GM12891 (cell line): ENCODE data around the gene ANO9.

Experiments used
- DNase-seq: peaks from one replicate; pipeline ENCODE4 v3.0.0; 2011; ENCODE audit warnings: low spot score; ENCODE audit not compliant: insufficient read length
- FAIRE-seq: peaks from 2 replicates; lab custom pipeline; 2011; peaks lifted over from hg19 to GRCh38; lab: Jason Lieb, UNC
- PAX5 ChIP-seq: IDR thresholded peaks from 2 replicates; pipeline ENCODE4 v1.6.1; 2011; ENCODE audit warnings: low read length, moderate library complexity, mild to moderate bottlenecking; ENCODE audit not compliant: insufficient read depth, severe bottlenecking
- POLR2A ChIP-seq: IDR thresholded peaks from 2 replicates; pipeline ENCODE4 v1.6.1; 2011; ENCODE audit warnings: low read depth, low read length, control low read depth
- POLR2AphosphoS5 ChIP-seq: IDR thresholded peaks from 2 replicates; pipeline ENCODE4 v1.6.1; 2011; ENCODE audit warnings: low read depth, low read length, control low read depth
- POU2F2 ChIP-seq: IDR thresholded peaks from 2 replicates; pipeline ENCODE4 v1.6.1; 2011; ENCODE audit warnings: low read depth, mild to moderate bottlenecking, control low read depth, low read length, moderate library complexity
- SPI1 ChIP-seq: IDR thresholded peaks from 2 replicates; pipeline ENCODE4 v1.6.1; 2011; ENCODE audit warnings: low read depth, low read length, control low read depth
- TAF1 ChIP-seq: IDR thresholded peaks from 2 replicates; pipeline ENCODE4 v1.6.1; 2011; ENCODE audit warnings: low read depth, low read length, control low read depth

ANO9 gene

DNA sequence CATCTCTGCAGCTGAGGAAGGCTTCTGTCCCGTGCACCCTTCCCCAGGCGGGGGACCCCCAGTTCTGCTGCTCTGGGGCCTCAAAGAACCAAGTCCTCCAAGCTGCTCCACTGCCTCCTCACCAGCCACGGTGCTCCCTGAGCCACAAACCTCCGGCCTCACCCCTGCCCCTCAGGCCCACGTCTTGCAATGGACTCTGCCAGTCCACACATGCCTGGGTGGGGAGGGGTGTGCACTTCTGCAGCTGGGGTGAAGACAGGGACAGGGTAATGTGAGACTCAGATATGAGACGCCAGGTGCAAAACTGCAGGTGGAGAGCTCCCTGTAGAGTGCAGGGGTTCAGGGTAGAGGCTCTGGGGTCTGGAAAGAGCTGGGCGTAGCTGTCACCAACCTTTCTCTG, 5.1 kb upstream of the ANO9 start:
- FAIRE-seq (no peak), DNase-seq (no peak)
- no peak for TF ChIP-seq POU2F2
- no peak for TF ChIP-seq POLR2AphosphoS5

DNA sequence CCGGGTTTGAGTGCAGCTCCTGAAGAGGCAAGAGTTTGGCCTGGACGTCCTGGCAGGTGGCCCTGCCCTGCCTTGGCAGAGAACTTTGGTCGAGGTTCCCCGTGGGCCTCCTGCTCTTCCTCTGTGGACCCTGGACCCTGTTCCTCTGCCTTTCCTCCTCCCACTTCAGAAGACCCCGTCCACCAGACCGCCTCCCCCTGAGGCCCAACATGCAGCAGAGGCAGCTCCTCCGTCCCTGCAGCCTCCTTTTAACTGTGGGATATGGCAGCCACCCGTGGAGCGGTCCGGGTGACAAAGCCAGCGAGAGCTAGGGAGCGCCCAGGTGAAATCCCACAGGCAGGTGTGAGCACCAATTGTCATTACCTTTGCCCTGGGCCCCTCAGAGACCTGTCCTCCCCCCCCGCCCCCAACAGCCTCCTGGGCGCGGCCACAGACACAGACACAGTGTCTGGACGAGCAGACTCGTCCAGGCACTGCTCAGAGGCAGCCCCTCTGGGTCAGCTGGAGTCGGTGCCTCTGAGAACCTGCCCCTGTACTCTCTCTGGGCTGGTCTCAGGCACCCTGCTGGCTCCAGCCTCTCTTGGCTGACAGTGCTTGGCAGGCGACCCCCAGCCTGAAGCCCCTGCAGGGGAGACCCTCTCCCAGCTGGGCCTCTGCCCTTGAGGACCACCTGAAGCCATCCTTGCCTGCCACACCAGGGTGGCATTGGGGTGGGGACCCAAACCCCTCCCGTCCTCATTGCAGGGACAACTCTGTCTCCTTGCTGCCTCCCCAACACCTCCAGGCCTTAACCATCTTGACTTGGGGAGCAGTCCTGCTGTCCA, 4.2 kb upstream of the ANO9 start:
- TF ChIP-seq TAF1: no peak
- no peak for TF ChIP-seq POU2F2
- FAIRE-seq: no peak
- no peak for DNase-seq

DNA sequence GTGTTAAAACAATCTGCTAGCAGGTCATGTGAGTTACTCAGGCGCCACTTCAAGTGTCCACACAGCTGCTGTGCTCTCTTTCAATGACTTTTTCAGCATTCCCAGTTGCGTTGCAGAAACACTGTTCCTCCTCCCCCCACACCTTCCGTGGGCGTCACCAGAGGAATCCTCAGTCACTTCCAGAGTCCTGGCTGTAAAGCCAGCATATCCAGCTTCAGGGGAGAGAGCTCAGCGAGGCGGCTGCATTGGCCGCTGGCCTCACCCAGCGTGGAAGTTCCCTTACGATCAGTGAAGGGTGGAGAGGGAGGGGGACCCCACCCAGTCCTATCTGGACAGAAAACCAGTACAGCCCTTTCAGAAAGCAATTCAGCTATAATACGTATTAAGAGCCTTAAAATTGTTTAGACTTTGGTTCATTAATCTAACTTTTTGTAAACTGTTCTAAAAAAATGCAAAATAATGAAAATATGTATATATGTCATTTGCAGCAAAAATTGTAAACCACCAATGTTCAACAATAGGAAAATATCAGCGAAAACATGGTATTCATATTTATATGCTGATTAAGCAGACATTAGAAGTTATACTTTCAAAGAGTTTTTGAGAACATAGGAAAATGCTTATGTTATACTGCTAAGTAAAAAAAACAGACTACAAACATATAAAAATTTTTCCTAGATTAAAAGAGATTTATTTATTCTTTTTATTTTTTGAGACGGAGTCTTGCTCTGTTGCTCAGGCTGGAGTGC, 2.8 kb upstream of the ANO9 start:
- TF ChIP-seq POLR2AphosphoS5 (no peak), SPI1 (no peak), PAX5 (no peak), POU2F2 (no peak), POLR2A (no peak), TAF1 (no peak)
- FAIRE-seq (no peak), DNase-seq (no peak)

DNA sequence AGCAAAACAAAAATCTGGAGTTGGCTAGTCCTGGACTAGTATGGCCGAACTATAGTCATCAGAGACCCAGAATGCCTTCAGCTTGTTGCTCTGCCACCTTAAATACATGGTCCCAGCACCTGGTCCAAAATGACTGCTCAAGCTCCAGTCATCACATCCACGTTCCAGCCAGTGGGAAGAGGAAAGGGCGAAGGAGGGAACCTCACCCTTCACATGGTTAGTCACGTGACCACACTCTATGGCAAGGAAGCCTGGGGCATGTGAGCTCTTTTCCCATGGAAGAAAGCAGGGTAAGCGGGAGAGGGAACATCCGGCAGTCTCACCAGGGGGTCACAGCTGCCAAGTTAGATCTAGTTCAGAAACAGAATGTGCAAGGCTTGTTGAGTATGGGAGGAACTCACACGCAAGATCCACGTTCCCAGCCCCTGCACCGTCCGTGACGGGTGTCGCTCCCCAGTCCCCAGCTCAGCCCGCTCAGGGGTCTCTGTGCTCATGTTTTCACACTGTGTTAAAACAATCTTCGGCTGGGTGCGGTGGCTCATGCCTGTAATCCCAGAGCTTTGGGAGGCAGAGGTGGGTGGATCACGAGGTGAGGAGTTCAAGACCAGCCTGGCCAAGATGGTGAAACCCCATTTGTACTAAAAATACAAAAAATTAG, 1.9 kb upstream of the ANO9 start:
- DNase-seq (no peak), FAIRE-seq (no peak)
- TF ChIP-seq TAF1: no peak

DNA sequence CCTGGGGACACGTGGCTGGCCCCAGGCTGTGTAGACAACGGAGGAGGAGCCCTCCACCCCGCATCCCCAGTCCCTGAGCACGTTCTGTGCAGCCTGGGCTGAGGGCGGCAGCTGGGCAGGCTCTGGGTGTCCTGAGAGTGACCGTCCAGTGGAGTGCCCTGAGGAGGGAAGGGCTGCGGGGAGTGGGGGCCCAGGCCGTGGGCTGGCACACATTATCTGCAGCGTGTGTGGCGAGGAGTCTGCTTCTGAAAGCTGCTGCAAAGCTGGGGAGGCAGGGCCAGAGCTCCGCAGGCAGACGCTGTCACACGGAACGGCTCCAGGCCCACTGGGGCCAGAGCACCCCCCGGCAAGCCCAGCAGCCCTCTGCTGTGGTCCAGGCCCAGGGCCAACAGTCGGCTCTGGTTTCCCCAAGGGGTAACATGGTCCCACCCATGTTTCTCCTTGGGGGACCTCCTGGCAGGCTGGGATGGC, 835 bp upstream of the ANO9 start:
- DNase-seq (no peak), FAIRE-seq (no peak)
- no peak for TF ChIP-seq SPI1
- TF ChIP-seq PAX5: no peak
- TF ChIP-seq POU2F2: no peak

DNA sequence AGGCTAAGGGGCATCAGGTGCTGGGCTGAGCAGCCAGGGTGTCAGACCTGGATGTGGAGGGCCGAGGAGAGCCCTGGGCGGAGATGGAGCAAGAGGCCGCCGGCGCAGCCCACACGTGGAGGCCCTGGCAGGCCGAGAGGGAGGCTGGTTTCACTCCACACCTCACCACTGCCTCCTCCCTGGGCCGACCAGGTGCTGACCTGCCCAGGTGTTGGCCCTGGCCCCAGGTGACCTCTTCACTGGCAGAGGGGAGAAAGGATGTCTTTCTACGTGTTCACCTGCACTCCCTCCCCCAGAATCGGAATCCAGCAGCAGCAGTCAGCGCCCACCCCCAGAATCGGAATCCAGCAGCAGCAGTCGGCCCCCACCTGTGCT, 781 bp downstream of the ANO9 start:
- DNase-seq: no peak
- no peak for FAIRE-seq
- TF ChIP-seq SPI1 (no peak), POLR2A (no peak), TAF1 (no peak)

DNA sequence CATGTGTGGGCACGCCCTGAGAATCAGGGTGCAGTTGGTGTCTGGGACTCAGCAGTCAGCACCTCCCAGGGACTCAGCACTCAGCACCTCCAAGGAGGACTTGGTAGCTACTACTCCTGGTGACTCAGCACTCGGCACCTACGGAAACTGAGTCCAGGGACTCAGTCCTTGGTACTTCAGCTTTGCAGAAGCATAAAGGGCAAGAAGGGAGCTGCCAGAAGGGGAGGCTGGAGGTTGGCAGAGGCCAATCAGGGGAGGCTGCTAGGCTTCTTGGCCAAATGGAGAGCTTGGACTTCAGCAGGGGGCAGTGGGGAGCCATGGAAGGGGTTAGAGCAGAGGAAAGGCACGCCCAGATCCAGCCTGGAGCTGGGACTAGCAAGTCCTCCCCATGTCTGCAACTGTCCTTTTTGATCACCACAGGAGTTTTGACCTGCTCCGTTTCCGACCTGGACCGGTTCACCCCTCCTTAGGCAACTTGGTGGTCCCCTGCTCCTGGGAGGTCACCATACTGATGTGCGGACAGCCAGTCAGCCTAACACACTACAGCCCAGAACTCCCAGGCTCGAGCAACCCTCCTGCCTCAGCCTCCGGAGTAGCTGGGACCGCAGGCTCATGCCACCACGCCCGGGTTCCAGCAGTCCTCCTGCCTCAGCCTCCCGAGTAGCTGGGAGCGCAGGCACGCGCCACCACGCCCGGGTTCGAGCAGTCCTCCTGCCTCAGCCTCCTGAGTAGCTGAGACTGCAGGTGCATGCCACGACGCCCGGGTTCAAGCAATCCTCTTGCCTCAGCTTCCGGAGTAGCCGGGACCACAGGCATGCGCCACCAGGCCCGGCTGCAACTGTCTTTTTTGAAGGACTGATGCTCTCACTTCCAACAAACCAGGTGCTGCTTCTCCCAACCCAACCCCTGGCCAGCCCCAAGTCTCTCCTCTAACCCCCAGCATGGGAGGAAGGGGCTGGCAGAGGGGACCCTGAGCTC, 1.5 kb downstream of the ANO9 start:
- FAIRE-seq (no peak), DNase-seq (no peak)
- TF ChIP-seq POU2F2 (no peak), SPI1 (no peak), TAF1 (no peak), POLR2AphosphoS5 (no peak), PAX5 (no peak), POLR2A (no peak)

DNA sequence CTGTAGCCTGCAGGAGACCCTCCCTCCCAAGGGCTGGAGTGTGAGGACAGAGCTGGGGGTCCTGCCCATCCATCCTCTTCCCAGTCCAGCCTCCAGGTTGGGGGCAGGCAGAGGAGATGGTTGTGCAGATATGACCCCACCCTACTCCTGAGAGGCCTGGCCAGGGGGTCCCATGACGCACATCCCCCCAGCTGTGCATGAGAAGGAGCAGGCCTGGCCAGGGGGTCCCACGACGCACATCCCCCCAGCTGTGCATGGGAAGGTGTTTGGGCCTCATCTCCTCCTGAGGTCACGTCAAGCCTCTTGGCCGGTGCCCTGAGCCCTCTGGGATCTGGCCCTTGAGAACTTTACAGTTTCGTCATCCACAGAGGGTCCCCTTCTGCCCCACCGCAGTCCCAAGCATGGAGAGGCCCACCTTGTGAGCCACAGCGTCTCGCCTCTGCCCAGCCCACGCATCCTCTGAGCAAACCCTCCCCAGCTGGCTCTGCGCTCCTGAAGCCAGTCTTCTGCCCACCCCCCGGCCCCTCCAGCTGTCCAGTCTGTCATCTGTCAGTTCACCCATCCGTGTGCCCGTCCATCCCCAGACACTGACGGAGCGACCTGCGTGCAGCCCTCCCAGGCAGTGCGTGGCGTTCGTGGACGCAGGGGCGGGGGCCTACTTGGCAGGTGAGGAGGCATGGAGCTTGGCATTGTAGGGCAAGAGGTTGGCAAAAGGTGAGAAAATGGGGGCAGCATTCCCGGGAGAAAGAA, 2.3 kb downstream of the ANO9 start:
- TF ChIP-seq SPI1 (no peak), POLR2A (no peak), POU2F2 (no peak), POLR2AphosphoS5 (no peak), TAF1 (no peak), PAX5 (no peak)
- no peak for DNase-seq
- FAIRE-seq: no peak

DNA sequence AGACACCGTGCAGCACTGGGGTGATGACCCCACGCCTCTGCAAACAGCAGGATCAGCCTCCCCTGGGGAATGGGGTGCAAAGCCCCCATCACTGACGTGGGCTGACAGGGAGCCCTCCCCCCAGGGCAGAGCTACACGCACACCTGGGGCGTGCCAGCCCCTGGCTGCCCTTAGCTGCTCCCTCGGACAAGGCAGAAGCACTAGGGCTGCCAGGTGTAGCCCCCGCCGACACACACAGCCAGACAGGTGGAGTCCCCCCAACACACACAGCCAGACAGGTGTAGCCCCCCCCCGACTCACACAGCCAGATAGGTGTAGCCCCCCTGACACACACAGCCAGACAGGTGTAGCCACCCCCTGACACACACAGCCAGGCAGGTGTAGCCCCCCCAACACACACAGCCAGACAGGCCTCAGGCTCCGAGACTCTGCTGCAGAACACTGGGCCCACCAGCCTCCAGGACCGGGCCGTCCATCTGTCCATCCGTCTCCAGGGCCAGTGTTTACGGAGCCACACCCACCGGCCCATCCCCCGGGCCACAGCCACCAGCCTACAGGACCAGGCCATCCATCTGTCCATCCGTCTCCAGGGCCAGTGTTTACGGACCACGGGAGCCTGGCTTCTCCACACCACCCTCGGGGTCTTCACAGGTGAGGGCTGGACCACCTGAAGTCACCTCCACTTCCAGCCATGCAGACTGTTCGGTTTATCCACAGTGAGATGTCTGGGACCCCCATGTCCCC, 3.5 kb downstream of the ANO9 start:
- FAIRE-seq (no peak), DNase-seq (no peak)
- TF ChIP-seq SPI1: no peak
